GM18498 (cell line): Measurements from ENCODE around the gene GPN1.
"Not testable (repeated sequence)": the region's sequence is repeated elsewhere in the genome, so short reads cannot be mapped to it uniquely, and the experiment has no call there.

Source experiments
- ATAC-seq: cut with Tn5 transposase; IDR thresholded peaks from one replicate; pipeline ENCODE4 v1.9.1; 2021; ENCODE audit warnings: mild to moderate bottlenecking, moderate library complexity; ENCODE audit not compliant: unreplicated experiment

The GPN1 gene

DNA sequence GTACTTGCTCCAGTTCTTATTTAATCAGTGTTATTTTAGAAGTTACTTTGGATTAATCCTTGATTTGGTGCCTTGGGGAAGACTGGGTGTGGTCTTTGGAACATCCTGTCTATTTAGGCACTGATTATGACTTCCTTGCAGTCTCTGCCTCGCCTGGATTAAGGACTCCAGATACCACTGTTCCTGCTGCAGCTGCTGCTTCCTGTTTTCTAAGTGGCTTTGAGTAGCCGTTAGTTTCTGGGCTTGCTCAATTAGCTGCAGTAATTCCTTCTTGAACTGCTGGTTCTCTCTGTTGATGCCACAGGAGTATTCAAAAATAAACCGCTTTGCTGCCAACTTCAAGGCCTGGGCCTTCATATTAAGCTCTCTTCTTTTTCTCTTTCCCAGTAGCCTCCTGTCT lies 1.9 kb upstream of the GPN1 start:
- not testable (repeated sequence) for ATAC-seq

DNA sequence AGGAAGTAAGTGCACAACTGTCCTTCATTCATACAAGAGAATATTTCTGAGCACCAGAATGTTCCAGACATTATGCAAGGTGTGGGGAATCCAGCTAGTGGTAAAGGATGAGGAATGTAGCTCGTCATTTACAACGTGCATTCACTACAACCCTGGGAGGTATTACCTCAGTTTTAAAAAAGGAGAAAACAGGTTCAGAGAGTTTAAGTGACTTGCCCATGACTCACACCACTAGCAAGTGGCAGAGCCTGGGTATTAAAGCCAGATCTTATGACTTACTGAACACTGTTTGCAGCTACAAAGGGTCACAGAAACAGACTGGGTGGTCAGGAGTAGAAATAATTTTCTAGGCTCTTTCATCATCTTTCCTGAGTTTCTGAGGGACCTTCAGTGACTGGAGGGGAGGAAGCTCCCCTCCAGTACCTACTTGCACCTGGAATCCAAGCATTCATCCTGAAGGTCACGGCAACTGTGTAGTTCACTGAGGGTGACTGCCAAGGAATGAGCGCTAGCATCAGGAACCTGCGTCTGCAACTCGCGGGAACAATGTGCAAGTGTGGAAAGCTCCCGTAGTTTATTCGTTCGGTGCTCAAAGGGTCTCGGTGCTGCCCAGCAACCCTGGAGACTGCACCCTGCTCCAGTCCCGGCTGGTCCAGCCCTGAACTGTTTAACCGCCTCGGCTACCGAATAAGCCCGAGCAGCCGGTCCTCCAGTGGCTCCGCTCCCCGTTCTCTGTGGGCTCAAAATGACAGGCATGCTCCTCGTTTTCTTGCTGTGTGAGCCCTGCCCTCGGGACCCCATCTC lies 685 bp upstream of the GPN1 start:
- peak; percentile 29 for ATAC-seq

- not testable (repeated sequence) for ATAC-seq
Observed at GRCh38 chr2:27630257-27630656, 1.4 kb downstream of the GPN1 start.

DNA sequence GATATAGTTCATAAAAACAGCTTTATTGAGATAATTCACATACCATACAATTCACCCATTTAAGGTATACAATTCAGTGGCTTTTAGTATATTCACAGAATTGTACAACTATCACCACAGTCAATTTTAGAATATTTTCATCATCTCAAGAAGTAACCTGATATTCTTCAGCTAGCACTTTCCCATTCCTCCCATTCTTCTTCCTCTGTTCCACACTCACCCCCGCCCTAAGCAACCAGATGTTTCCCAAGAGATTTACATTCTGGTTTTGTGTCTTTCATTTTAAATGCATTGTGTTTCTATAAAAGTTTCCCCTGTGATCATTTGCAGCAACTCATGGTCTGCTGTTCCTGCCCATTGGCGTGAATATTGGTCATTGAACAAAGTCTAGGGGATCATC lies 5.4 kb downstream of the GPN1 start:
- no peak for ATAC-seq

GRCh38 chr2:27636766-27637165 lies 7.9 kb downstream of the GPN1 start:
- ATAC-seq, result no peak

DNA sequence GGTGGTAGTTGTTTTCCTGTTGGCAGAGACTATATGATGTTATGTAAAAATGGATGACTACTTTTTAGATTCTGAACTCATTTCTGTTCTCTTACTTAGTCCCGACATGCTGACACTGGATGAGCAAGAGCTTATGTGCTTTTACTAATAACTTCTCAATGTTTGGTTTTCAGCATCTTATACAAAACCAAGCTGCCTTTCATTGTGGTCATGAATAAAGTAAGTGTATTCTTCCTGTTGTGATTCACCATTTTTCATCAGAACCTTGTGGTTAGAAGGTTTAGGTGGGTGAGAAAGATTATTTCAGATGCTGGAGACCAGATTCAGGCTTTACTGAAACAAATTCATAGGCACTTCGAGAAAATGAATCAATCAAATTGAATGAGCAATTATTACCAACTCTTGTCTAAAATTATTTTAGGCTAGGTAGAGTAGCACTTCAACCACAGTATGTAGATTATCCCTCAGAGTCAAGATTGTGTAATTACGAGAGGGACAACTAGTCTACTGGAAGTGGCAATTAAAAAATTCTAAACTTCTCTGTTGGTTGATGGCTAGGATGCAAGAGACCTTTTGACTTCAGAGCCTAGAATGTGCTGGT lies 9.3 kb downstream of the GPN1 start:
- ATAC-seq, result no peak

GRCh38 chr2:27638709-27639108 lies 9.9 kb downstream of the GPN1 start:
- ATAC-seq, result no peak

GRCh38 chr2:27640722-27641245 lies 11.9 kb downstream of the GPN1 start:
- no peak for ATAC-seq

- no peak for ATAC-seq
Observed at GRCh38 chr2:27645197-27645596, 16.3 kb downstream of the GPN1 start.

- no peak for ATAC-seq
Observed at GRCh38 chr2:27647289-27647688, 18.4 kb downstream of the GPN1 start.

GRCh38 chr2:27647737-27648136 lies 18.9 kb downstream of the GPN1 start:
- ATAC-seq, result no peak

- ATAC-seq, result no peak
Observed at GRCh38 chr2:27651056-27651455, 22.2 kb downstream of the GPN1 start.

DNA sequence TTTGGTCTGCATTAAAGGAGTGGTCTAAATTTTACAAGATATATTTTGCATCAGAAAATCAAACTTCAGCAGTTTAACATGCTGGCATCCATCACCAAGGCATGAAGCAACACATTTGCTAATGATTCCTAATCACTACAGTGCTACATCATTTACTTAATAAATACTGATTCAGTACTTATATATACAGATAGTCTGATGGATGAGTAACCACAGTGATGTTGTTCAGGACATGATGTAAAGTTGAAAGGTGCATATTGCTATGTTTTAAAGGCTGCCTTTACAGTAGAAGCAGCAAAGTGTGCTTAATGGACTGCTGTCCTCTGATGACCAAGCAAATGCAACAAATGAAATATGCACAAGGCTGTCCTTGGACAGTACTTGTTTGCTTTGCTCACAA lies 23.5 kb downstream of the GPN1 start:
- no peak for ATAC-seq

DNA sequence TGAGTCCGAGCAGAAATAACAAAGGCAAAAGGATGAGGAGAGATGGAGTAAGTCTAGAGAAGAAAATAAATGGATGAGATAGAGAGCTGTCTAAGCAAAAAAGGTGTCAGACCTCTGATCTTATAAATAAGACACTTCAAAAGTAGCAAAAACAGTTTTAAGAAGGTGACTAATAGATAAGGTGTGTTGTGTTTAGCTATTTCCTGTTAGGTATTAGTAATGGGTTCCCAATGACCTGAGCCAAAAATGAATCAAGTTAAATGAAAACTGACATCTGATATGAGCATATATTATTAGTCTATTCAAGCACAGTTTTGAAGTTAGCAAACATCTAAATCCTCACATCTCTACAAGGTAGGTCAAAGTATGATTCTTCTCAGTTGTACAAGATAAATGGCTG lies 23.9 kb downstream of the GPN1 start:
- ATAC-seq, result no peak

GRCh38 chr2:27653397-27653796 lies 24.5 kb downstream of the GPN1 start:
- ATAC-seq, result no peak

DNA sequence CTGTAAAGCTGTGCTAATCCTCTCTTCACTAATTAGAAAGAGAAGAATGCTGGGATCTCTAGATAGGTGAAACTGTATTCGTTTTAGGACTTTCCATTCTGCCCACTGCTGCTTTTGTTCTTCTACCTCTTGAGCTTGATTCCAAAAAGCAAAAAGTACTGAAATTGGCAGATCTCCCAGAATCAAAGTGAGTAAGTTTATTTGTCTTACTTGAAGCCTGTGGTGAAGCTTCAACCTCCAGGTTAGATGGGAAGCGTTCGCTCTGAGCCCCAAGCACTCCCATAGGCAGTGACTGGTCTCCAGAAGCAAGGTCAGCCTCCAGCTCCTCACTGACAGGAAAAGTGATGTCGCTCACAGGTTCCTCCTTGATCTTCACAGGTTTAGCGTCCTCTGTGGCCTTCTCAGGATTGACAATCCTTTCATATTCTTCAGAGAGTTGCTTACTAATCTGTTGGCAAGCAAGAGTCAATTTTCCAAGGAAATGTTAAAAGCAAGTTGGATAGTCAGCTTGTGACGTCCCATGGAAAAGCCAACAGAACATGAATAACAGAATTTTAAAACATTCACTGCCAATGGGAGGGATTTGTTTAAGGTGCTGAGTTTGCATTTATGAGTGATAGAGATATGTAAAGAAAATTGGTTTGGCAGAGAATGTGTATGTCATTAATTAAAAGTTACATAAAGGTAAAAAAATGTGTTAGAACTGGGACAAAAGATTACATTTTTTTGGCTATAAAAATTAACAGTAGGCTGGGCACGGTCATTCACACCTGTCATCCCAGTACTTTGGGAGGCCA lies 26.5 kb downstream of the GPN1 start:
- ATAC-seq, result no peak

DNA sequence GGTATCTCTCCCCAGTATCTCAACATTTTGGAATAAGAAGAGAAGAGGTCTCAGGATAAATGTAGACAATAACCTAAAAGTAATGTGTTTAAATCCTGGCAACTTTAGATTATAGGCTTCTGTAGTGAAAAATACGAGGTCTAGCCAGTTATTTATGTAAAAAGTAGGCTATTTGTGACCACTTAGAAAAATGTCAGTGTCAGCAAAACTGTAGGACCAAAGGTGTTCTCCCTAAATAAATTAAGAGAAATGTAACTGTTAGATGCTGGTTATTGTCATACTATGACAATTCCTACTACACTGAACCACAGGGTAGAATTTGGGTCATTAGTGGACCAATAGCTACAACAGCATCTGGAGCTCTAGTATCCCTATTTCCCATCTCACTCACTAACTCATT lies 32.5 kb downstream of the GPN1 start:
- no peak for ATAC-seq

DNA sequence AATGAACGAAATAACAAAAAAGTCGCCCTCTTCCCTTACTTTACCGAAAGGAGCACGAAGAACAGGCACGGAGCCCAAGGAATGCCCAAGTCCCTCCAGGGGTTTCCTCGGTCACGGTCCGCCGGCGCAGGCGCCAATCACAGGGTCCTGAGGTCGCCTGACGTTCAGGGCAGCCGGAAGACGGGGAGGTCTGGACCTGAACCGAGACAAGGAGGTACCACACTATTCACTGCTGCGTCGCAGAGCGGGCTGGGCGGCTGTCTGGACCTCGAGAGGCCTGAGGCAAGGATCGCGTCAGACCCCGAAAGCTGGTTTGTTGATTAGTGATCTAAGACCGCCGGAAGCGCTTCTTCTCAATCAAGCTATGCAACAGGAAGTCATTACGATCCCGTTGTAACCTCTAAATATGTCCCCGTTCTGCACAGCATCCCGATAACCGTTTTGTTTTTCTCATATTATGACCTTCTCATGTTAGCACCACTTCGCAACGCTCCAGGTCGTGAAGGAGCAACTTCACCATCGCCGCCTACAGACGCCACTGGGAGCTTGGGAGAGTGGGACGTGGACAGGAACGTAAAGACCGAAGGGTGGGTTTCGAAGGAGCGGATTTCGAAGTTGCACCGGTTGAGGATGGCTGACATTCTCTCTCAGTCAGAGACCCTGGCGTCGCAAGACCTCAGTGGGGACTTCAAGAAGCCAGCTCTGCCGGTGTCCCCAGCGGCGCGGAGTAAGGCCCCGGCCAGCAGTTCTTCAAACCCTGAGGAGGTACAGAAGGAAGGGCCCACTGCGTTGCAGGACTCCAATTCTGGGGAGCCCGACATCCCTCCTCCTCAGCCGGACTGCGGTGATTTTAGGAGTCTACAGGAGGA lies 34.7 kb downstream of the GPN1 start, which contains the start of the genes SLC4A1AP and SUPT7L:
Gene SLC4A1AP (plus strand): TSS at position 605 of the 869 bp plus-strand sequence. CDS start 26 bp downstream, at position 631.
Gene SUPT7L (minus strand): TSS at position 330 of the 869 bp plus-strand sequence. CDS start 1,422 bp downstream, outside the sequence.
- peak; percentile 75 for ATAC-seq

- ATAC-seq, result peak; percentile 26
Observed at GRCh38 chr2:27664154-27664574, 35.3 kb downstream of the GPN1 start.

GRCh38 chr2:27664622-27665363 lies 35.9 kb downstream of the GPN1 start:
- ATAC-seq, result no peak
